Muscle of back (tissue), 11 donors: ENCODE results near the gene PCNX2. TPM values are rescaled to one million over a fixed set of nuclear protein-coding genes. Genes with fewer than 3 reads are reported as not detected.

Experiments used
- DNase-seq, 3 donors: peaks; one replicate each; pipeline versions ENCODE4 v3.0.0 to v3.0.0-alpha.2; 2013
- polyA plus RNA-seq, 10 donors: library from polyadenylated mRNA; unstranded; fragments of 120-200 nt; gene quantifications; one replicate each; pipeline ENCODE4 v1.2.1, GENCODE V29; 2013; ENCODE audit not compliant: insufficient read length in 10 of 10

Gene PCNX2
- polyA plus RNA-seq, 10 donors, result 1.7 to 4.8 (median 3.1) TPM

GRCh38 chr1:233060461-233060994 is 235.0 kb downstream of the PCNX2 start:
- DNase-seq, result no peak

GRCh38 chr1:233057836-233058235 is 237.7 kb downstream of the PCNX2 start:
- no peak for DNase-seq

- no peak for DNase-seq
These were observed 239.5 kb downstream of the PCNX2 start for GRCh38 chr1:233055879-233056641.

GRCh38 chr1:233045588-233045987 is 249.9 kb downstream of the PCNX2 start:
- DNase-seq, result peak; percentile 44 to 48 (median 45)

- DNase-seq, result no peak
These were observed 252.7 kb downstream of the PCNX2 start for GRCh38 chr1:233042834-233043233.

- DNase-seq, result no peak
These were observed 255.0 kb downstream of the PCNX2 start for GRCh38 chr1:233040494-233040893.

- DNase-seq, result no peak
These were observed 256.9 kb downstream of the PCNX2 start for GRCh38 chr1:233038581-233038980.

GRCh38 chr1:233037843-233038242 is 257.7 kb downstream of the PCNX2 start:
- DNase-seq, result no peak

GRCh38 chr1:233034836-233035235 is 260.7 kb downstream of the PCNX2 start:
- DNase-seq, result no peak

GRCh38 chr1:233033361-233033760 is 262.2 kb downstream of the PCNX2 start:
- peak; percentile 44 to 91 (median 57) for DNase-seq

- DNase-seq, result no peak
These were observed 262.6 kb downstream of the PCNX2 start for GRCh38 chr1:233032916-233033315.

- DNase-seq, result peak in 1 of 3 donors; percentile 73
These were observed 264.0 kb downstream of the PCNX2 start for GRCh38 chr1:233031521-233031920.

- peak in 1 of 3 donors; percentile 39 for DNase-seq
These were observed 268.5 kb downstream of the PCNX2 start for GRCh38 chr1:233027046-233027445.

GRCh38 chr1:233025567-233025966 is 270.0 kb downstream of the PCNX2 start:
- no peak for DNase-seq

GRCh38 chr1:233025157-233025556 is 270.4 kb downstream of the PCNX2 start:
- no peak for DNase-seq

GRCh38 chr1:233024199-233024598 is 271.3 kb downstream of the PCNX2 start:
- DNase-seq, result no peak

GRCh38 chr1:233022246-233022645 is 273.3 kb downstream of the PCNX2 start:
- no peak for DNase-seq

- DNase-seq, result peak in 2 of 3 donors; percentile 28 to 66
These were observed 275.1 kb downstream of the PCNX2 start for GRCh38 chr1:233020426-233020825.

- peak in 1 of 3 donors; percentile 43 for DNase-seq
These were observed 275.7 kb downstream of the PCNX2 start for GRCh38 chr1:233019778-233020325.

- no peak for DNase-seq
These were observed 276.4 kb downstream of the PCNX2 start for GRCh38 chr1:233019083-233019482.

GRCh38 chr1:233016798-233017197 is 278.7 kb downstream of the PCNX2 start:
- no peak for DNase-seq

- DNase-seq, result no peak
These were observed 279.6 kb downstream of the PCNX2 start for GRCh38 chr1:233015965-233016364.

GRCh38 chr1:233012021-233012420 is 283.5 kb downstream of the PCNX2 start:
- DNase-seq, result no peak
